Esophagus squamous epithelium (tissue), 5 donors: ENCODE measurements around the gene SZRD1. TPM values are rescaled to one million over a fixed set of nuclear protein-coding genes. Genes with fewer than 3 reads are reported as not detected.

Source experiments
- DNase-seq: peaks from one replicate; lab custom pipeline; 2025; lab: John Stamatoyannopoulos, UW
- H3K27ac ChIP-seq, 4 donors: fragments of 200-600 bp; sonication (generic); one replicate each; pipeline ENCODE4 v1.5.1; 2016 to 2019; ENCODE audit warnings: mild to moderate bottlenecking in 1 of 4
- H3K27me3 ChIP-seq, 4 donors: fragments of 200-600 bp; sonication (generic); 1 replicate in 3 of 4; 2 replicates in 1 of 4; pipeline versions ENCODE4 v1.5.1 to v1.6.0; 2017 to 2021; ENCODE audit warnings: antibody characterized with exemption in 1 of 4
- H3K36me3 ChIP-seq, 3 donors: fragments of 200-600 bp; sonication (generic); one replicate each; pipeline ENCODE4 v1.5.1; 2016 to 2019
- H3K4me1 ChIP-seq, 3 donors: fragments of 200-600 bp; sonication (generic); one replicate each; pipeline ENCODE4 v1.5.1; 2017 to 2019
- H3K4me3 ChIP-seq, 4 donors: fragments of 200-600 bp; sonication (generic); 1 replicate in 3 of 4; 2 replicates in 1 of 4; pipeline ENCODE4 v1.5.1; 2016 to 2019; ENCODE audit warnings: mild to moderate bottlenecking in 2 of 4, moderate library complexity in 1 of 4
- H3K9me3 ChIP-seq, 3 donors: fragments of 200-600 bp; sonication (generic); one replicate each; pipeline ENCODE4 v1.5.1; 2016 to 2019
- POLR2A ChIP-seq, 4 donors: fragments of 450-650 bp; IDR thresholded peaks; one replicate each; pipeline ENCODE4 v1.6.1; 2017; ENCODE audit warnings: antibody characterized with exemption in 4 of 4, mild to moderate bottlenecking in 4 of 4, moderate library complexity in 3 of 4
- WGBS, 2 donors: methylation state at CpG; one replicate each; pipeline ENCODE4 v1.1.5; 2018; 5-methylcytosine and 5-hydroxymethylcytosine counted together
- intact Hi-C: fragments of 100-400 bp; cut with DNase I; formaldehyde crosslinking; loops from one replicate; pipeline ENCODE4 v1.15.0; 2022
- total RNA-seq, 4 donors: library from RNA; depleted of rRNA; stranded (reverse); fragments of >200 nt; gene quantifications; one replicate each; pipeline ENCODE4 v1.1.0, GENCODE V29; 2016
- TF ChIP-seq, protein P1 (sequence below), 6 experiments: fragments of 450-650 bp in 4 of 6; fragments of 200-600 bp in 2 of 6; sonication (generic) in 2 of 6; IDR thresholded peaks; one replicate each; pipeline ENCODE4 v1.5.1; 2016 to 2019; ENCODE audit warnings: antibody characterized with exemption in 6 of 6, mild to moderate bottlenecking in 4 of 6, moderate library complexity in 4 of 6
- donor health status: DM: yes; HTN: yes; CAD: no.

Gene SZRD1
- total RNA-seq, 4 donors from 2014 or later, result 51.7 to 65.0 (median 58.5) TPM

GRCh38 chr1:16372535-16373285, 5.7 kb downstream of the SZRD1 start:
- intact Hi-C loops, result no loop called here
- TF ChIP-seq, protein P1, sequence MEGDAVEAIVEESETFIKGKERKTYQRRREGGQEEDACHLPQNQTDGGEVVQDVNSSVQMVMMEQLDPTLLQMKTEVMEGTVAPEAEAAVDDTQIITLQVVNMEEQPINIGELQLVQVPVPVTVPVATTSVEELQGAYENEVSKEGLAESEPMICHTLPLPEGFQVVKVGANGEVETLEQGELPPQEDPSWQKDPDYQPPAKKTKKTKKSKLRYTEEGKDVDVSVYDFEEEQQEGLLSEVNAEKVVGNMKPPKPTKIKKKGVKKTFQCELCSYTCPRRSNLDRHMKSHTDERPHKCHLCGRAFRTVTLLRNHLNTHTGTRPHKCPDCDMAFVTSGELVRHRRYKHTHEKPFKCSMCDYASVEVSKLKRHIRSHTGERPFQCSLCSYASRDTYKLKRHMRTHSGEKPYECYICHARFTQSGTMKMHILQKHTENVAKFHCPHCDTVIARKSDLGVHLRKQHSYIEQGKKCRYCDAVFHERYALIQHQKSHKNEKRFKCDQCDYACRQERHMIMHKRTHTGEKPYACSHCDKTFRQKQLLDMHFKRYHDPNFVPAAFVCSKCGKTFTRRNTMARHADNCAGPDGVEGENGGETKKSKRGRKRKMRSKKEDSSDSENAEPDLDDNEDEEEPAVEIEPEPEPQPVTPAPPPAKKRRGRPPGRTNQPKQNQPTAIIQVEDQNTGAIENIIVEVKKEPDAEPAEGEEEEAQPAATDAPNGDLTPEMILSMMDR (IDR thresholded peaks at IDR 0.05), result no peak
- TF ChIP-seq POLR2A (IDR thresholded peaks at IDR 0.05), result no peak
- 89% methylated on average over 3 of the region's 3 CpGs for WGBS, 2 donors

DNA sequence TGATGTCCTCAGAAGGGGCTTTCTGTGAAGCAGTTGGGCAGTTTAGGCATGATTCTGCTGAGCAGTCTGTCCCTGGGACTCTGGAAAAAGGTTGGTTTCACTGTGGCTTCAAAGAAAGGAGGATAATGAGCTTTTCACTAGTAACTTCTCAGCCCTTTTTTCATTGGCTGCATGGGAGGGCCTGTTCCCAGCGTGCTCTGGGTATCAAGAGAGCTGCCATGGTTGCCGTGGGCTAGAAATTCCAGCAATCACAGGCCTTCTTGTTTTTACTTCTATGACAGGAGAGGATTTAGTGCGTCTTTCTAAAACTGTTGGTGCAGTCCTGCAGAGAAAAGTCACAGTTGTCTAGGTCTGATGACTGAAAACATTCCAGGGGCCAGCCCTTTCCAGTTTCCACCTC, 7.2 kb downstream of the SZRD1 start:
- no peaks in the 10 kb centered on the region for H3K9me3 ChIP-seq
- no peak overlapping the region for H3K4me3 ChIP-seq
- intact Hi-C loops, result no loop called here
- H3K36me3 ChIP-seq, result peaks cover 0 to 15% (median 0%) of the 10 kb centered on the region in 3 donors
- peak overlapping the region in 3 of 4 donors; percentile 5 to 68 (median 21) for H3K27ac ChIP-seq
- H3K4me1 ChIP-seq, result peaks cover 23 to 96% (median 55%) of the 10 kb centered on the region in 3 donors
- TF ChIP-seq POLR2A (IDR thresholded peaks at IDR 0.05), result no peak
- TF ChIP-seq, protein P1 (IDR thresholded peaks at IDR 0.05), result no peak
- 61 to 74% methylated on average over 3 of the region's 3 CpGs for WGBS, 2 donors
- H3K27me3 ChIP-seq, result no peaks in the 10 kb centered on the region
- DNase-seq, result no peak

More at GRCh38 chr1:16372535-16373285, 5.7 kb downstream of the SZRD1 start:
- Histone ChIP-seq H3K36me3 (peaks cover 0 to 15% (median 0%) of the 10 kb centered on the region in 3 donors), H3K4me3 (no peak overlapping the region), H3K9me3 (no peaks in the 10 kb centered on the region), H3K4me1 (peaks cover 30 to 94% (median 64%) of the 10 kb centered on the region in 3 donors), H3K27ac (no peak overlapping the region), H3K27me3 (no peaks in the 10 kb centered on the region)
- no peak for DNase-seq

GRCh38 chr1:16375521-16376340, 8.7 kb downstream of the SZRD1 start:
- no peak for TF ChIP-seq POLR2A (IDR thresholded peaks at IDR 0.05)
- TF ChIP-seq, protein P1 (IDR thresholded peaks at IDR 0.05), result no peak
- no peak for DNase-seq
- Histone ChIP-seq H3K36me3 (peaks cover 0 to 15% (median 0%) of the 10 kb centered on the region in 3 donors), H3K4me3 (peak overlapping the region in 1 of 4 donors; percentile 42), H3K27ac (peak overlapping the region; percentile 20 to 68 (median 44)), H3K4me1 (peaks cover 23 to 93% (median 45%) of the 10 kb centered on the region in 3 donors), H3K9me3 (no peaks in the 10 kb centered on the region), H3K27me3 (no peaks in the 10 kb centered on the region)
- intact Hi-C loops, result no loop called here
- 58% methylated on average over 10 of the region's 15 CpGs for WGBS, 2 donors

DNA sequence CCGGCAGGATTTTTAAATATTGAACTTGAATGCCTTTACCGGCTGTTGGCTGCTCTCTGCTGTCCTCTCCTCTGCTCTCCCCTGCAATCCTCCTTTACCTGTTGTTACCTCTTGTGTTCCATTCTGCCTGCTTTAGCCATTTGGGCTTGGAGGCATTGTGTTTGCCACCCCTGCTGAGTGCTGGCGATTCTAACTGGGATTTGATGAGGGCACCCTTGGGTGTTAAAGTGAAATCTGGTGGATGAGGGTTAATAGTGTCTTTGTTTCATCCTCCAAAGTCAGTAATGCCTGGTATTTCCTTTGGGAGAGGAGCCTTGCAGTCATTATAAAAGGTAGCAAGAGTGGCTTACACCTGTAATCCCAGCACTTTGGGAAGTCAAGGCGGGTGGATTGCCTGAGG, 9.9 kb downstream of the SZRD1 start:
- Histone ChIP-seq H3K4me3 (no peak overlapping the region), H3K36me3 (peaks cover 0 to 15% (median 0%) of the 10 kb centered on the region in 3 donors), H3K4me1 (peaks cover 19 to 80% (median 36%) of the 10 kb centered on the region in 3 donors), H3K27me3 (no peaks in the 10 kb centered on the region), H3K27ac (peak overlapping the region in 3 of 4 donors; percentile 19 to 68 (median 35)), H3K9me3 (no peaks in the 10 kb centered on the region)
- WGBS, 2 donors, result 50 to 67% methylated on average over 3 to 4 of the region's 4 CpGs
- no peak for DNase-seq
- intact Hi-C loops, result no loop called here
- no peak for TF ChIP-seq POLR2A (IDR thresholded peaks at IDR 0.05)
- TF ChIP-seq, protein P1 (IDR thresholded peaks at IDR 0.05), result no peak
